Stimulated activated CD8-positive, alpha-beta memory T cell treated with anti-CD3 and anti-CD28 coated beads, Interleukin-4, amount 100 ng/mL, for 4 hours (primary cell): ENCODE results near the gene EBF4.

ENCODE experiments used
- DNase-seq, 2 donors: peaks; one replicate each; pipeline ENCODE4 v3.0.0-alpha.2; 2020; ENCODE audit warnings: low read depth in 2 of 2, low spot score in 1 of 2

EBF4 gene

GRCh38 chr20:2809690-2810089 lies 117.1 kb downstream of the EBF4 start:
- no peak for DNase-seq
